Stimulated activated CD8-positive, alpha-beta memory T cell treated with anti-CD3 and anti-CD28 coated beads, Interleukin-12 subunit alpha, Interleukin-12 subunit beta, amount 100 ng/mL, for 4 hours (primary cell): ENCODE measurements around the gene STAU1.
A peak's percentile ranks its signal among the peaks of the same experiment; 100 is the strongest.
"Not testable (repeated sequence)": the region's sequence is repeated elsewhere in the genome, so short reads cannot be mapped to it uniquely, and the experiment has no call there.

Experiments
- DNase-seq: peaks from one replicate; pipeline ENCODE4 v3.0.0-alpha.2; 2020; ENCODE audit warnings: low read depth

Gene STAU1

GRCh38 chr20:49187851-49188641 lies at the start of gene STAU1:
Gene STAU1, minus strand, starts transcription at chr20:49188334. Its CDS starts 22,133 bp downstream, at chr20:49166201.
- DNase-seq = peak; percentile 93

- no peak for DNase-seq
These were observed 49.4 kb upstream of the STAU1 start for GRCh38 chr20:49237531-49237930.

- DNase-seq = no peak
These were observed 48.2 kb upstream of the STAU1 start for GRCh38 chr20:49236301-49236700.

- DNase-seq = no peak
These were observed 46.7 kb upstream of the STAU1 start for GRCh38 chr20:49234831-49235230.

- no peak for DNase-seq
These were observed 45.1 kb upstream of the STAU1 start for GRCh38 chr20:49233226-49233625.

- DNase-seq = no peak
These were observed 43.3 kb upstream of the STAU1 start for GRCh38 chr20:49231471-49231870.

GRCh38 chr20:49230561-49231133 lies 42.5 kb upstream of the STAU1 start:
- DNase-seq = no peak

GRCh38 chr20:49230021-49230420 lies 41.9 kb upstream of the STAU1 start:
- DNase-seq = no peak

GRCh38 chr20:49229381-49229780 lies 41.2 kb upstream of the STAU1 start:
- DNase-seq = no peak

- DNase-seq = no peak
These were observed 40.5 kb upstream of the STAU1 start for GRCh38 chr20:49228676-49229075.

- no peak for DNase-seq
These were observed 37.8 kb upstream of the STAU1 start for GRCh38 chr20:49225896-49226295.

GRCh38 chr20:49219924-49220831 lies 32.0 kb upstream of the STAU1 start:
- DNase-seq = no peak

GRCh38 chr20:49219091-49219923 lies 31.2 kb upstream of the STAU1 start, which contains the start of gene DDX27:
Gene DDX27, plus strand, starts transcription at chr20:49219416. Its CDS starts 33 bp downstream, at chr20:49219449.
- DNase-seq = peak; percentile 89

- not testable (repeated sequence) for DNase-seq
These were observed 30.6 kb upstream of the STAU1 start for GRCh38 chr20:49218739-49219090.

GRCh38 chr20:49216991-49217578 lies 29.0 kb upstream of the STAU1 start:
- peak; percentile 78 for DNase-seq

- DNase-seq = no peak
These were observed 27.1 kb upstream of the STAU1 start for GRCh38 chr20:49215232-49215631.

- no peak for DNase-seq
These were observed 26.4 kb upstream of the STAU1 start for GRCh38 chr20:49214571-49214970.

- no peak for DNase-seq
These were observed 22.6 kb upstream of the STAU1 start for GRCh38 chr20:49210757-49211110.

- no peak for DNase-seq
These were observed 22.1 kb upstream of the STAU1 start for GRCh38 chr20:49210101-49210756.

GRCh38 chr20:49207076-49207475 lies 18.9 kb upstream of the STAU1 start:
- DNase-seq = no peak

GRCh38 chr20:49203746-49204145 lies 15.6 kb upstream of the STAU1 start:
- no peak for DNase-seq
